Stimulated activated effector memory CD8-positive, alpha-beta T cell treated with anti-CD3 and anti-CD28 coated beads, Interleukin-12 subunit alpha, Interleukin-12 subunit beta, amount 100 ng/mL, for 72 hours (primary cell): ENCODE results near the gene NDUFS6.
"Not testable (repeated sequence)": the region's sequence is repeated elsewhere in the genome, so short reads cannot be mapped to it uniquely, and the experiment has no call there.

Experiments used
- ATAC-seq: fragments of 150-1000 bp; cut with Tn5 transposase; 2 replicates; pipeline ENCODE4 v1.10.0; 2021
- DNase-seq, 2 donors: peaks; one replicate each; pipeline ENCODE4 v3.0.0; 2021 to 2022; ENCODE audit warnings: low spot score in 2 of 2
- H3K27ac Mint-ChIP-seq: one replicate; pipeline ENCODE4 v1.8.0; 2022; ENCODE audit warnings: mild to moderate bottlenecking, mixed read lengths
- H3K36me3 Mint-ChIP-seq: one replicate; pipeline ENCODE4 v1.8.0; 2022; ENCODE audit warnings: mild to moderate bottlenecking, mixed read lengths
- H3K4me1 Mint-ChIP-seq: one replicate; pipeline ENCODE4 v1.8.0; 2022; ENCODE audit warnings: mixed read lengths
- H3K4me3 Mint-ChIP-seq: one replicate; pipeline ENCODE4 v1.8.0; 2022; ENCODE audit warnings: mild to moderate bottlenecking, mixed read lengths
- H3K9me3 Mint-ChIP-seq: one replicate; pipeline ENCODE4 v1.8.0; 2022; ENCODE audit warnings: mixed read lengths

The NDUFS6 gene

GRCh38 chr5:1808439-1808838 is 7.2 kb downstream of the NDUFS6 start:
- no peak for DNase-seq
- H3K27ac Mint-ChIP-seq = peak overlapping the region; percentile 34
- H3K36me3 Mint-ChIP-seq = peaks cover 99% of the 10 kb centered on the region

GRCh38 chr5:1809416-1810035 is 8.3 kb downstream of the NDUFS6 start:
- H3K9me3 Mint-ChIP-seq = no peaks in the 10 kb centered on the region
- peaks cover 24% of the 10 kb centered on the region for H3K4me1 Mint-ChIP-seq
- no peak for DNase-seq
- H3K36me3 Mint-ChIP-seq = peaks cover 99% of the 10 kb centered on the region
- no peak overlapping the region for H3K4me3 Mint-ChIP-seq
- ATAC-seq = no peak
- H3K27ac Mint-ChIP-seq = peak overlapping the region; percentile 34

More at GRCh38 chr5:1808439-1808838, 7.2 kb downstream of the NDUFS6 start:
- Mint-ChIP-seq H3K9me3 (no peaks in the 10 kb centered on the region), H3K4me3 (no peak overlapping the region), H3K4me1 (peaks cover 35% of the 10 kb centered on the region)
- no peak for ATAC-seq

GRCh38 chr5:1810581-1811101 is 9.4 kb downstream of the NDUFS6 start:
- Mint-ChIP-seq H3K9me3 (no peaks in the 10 kb centered on the region), H3K36me3 (peaks cover 99% of the 10 kb centered on the region), H3K4me1 (peaks cover 22% of the 10 kb centered on the region), H3K27ac (peak overlapping the region; percentile 17), H3K4me3 (no peak overlapping the region)
- ATAC-seq = no peak
- no peak for DNase-seq

- DNase-seq (no peak), ATAC-seq (no peak)
- Mint-ChIP-seq H3K4me1 (peaks cover 9% of the 10 kb centered on the region), H3K36me3 (peaks cover 100% of the 10 kb centered on the region), H3K4me3 (no peak overlapping the region), H3K9me3 (no peaks in the 10 kb centered on the region), H3K27ac (peak overlapping the region; percentile 75)
Observed at GRCh38 chr5:1814183-1815020, 13.2 kb downstream of the NDUFS6 start.

DNA sequence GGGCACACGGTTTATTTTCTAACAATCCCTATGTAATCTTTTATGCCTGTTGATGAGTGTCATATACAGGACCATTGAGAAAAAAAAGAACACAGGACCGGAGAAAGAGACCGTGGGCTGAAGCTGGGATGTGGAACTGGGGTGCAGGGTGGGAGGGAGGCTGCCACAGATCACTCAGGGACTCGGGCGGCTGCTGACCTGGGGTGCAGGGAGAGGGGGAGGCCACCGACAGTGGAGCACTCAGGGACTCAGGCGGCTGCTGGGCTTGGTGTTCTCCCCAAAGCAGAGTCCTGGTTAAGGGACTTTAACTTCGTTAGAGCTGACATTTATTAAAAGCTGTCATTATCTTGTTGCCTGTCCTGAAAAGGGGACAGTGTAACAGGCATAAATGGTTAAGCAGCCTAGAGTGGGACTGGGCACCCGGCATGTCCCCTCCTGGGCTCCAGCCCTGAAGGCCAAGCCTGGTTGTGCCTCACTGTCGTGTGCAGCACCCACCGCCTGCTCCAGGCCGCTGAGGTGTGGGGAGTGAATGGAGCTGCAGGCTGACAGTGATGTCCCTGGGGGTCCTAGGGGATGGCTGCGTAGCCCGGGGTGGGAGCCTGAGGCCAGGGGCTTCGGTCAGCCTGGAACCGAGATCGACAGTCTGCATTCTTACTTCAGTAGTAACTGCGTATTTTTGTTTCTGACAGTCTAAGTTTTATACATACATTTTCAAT is 14.0 kb downstream of the NDUFS6 start:
- Mint-ChIP-seq H3K4me3 (no peak overlapping the region), H3K9me3 (no peaks in the 10 kb centered on the region), H3K27ac (peak overlapping the region; percentile 75), H3K36me3 (peaks cover 100% of the 10 kb centered on the region), H3K4me1 (peaks cover 9% of the 10 kb centered on the region)
- ATAC-seq = no peak
- no peak for DNase-seq

GRCh38 chr5:1815881-1816292 is 14.7 kb downstream of the NDUFS6 start:
- Mint-ChIP-seq H3K9me3 (no peaks in the 10 kb centered on the region), H3K4me1 (peaks cover 9% of the 10 kb centered on the region), H3K27ac (peak overlapping the region; percentile 29), H3K36me3 (peaks cover 98% of the 10 kb centered on the region), H3K4me3 (no peak overlapping the region)
- ATAC-seq (no peak), DNase-seq (no peak)

- Mint-ChIP-seq H3K27ac (peak overlapping the region; percentile 29), H3K36me3 (peaks cover 94% of the 10 kb centered on the region)
- not testable (repeated sequence) for H3K9me3 Mint-ChIP-seq, DNase-seq, H3K4me1 Mint-ChIP-seq, ATAC-seq, H3K4me3 Mint-ChIP-seq
Observed at GRCh38 chr5:1816495-1817089, 15.4 kb downstream of the NDUFS6 start.

DNA sequence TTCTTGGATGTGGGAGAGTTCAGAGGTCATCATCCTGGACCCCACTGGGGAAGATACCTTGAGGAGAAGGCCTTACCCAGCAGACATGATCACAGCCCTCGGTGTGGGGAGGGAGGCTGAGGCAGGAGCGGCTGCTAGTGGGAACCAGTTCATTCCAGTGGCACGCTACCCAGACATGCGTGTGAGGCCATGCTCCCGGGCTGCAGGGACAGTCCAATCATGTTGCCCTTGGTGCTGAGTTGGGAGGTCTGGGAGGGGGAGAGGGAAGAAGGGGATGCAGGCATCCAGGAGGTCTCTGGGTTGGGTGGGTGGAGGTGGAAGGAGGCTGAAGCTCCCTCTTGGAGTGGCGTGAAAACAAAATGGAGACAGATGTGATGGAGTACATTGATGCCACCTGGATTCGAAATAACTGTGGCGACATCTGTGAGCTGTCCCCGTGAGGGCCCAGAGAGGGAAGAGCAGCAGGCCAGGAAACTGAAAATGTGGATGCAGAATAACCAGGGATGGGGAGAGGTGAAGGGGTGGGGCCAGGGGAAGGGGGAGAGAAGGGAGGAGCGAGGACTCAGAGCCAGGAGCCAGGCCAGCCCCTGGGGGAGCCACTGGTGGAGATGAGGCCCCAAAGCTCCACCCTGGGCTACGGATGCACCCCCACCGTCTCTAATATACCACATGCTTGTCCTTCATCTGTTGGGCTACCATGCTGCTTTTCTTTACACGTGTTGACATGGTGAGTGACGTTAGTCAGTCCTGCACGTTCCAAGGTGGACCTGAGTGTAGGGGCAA is 16.2 kb downstream of the NDUFS6 start:
- H3K4me1 Mint-ChIP-seq = peaks cover 9% of the 10 kb centered on the region
- no peaks in the 10 kb centered on the region for H3K9me3 Mint-ChIP-seq
- DNase-seq (no peak), ATAC-seq (no peak)
- H3K27ac Mint-ChIP-seq = peak overlapping the region; percentile 10
- H3K4me3 Mint-ChIP-seq = no peak overlapping the region
- H3K36me3 Mint-ChIP-seq = peaks cover 86% of the 10 kb centered on the region

- no peak for ATAC-seq
- H3K36me3 Mint-ChIP-seq = peaks cover 73% of the 10 kb centered on the region
Observed at GRCh38 chr5:1818784-1819183, 17.6 kb downstream of the NDUFS6 start.

DNA sequence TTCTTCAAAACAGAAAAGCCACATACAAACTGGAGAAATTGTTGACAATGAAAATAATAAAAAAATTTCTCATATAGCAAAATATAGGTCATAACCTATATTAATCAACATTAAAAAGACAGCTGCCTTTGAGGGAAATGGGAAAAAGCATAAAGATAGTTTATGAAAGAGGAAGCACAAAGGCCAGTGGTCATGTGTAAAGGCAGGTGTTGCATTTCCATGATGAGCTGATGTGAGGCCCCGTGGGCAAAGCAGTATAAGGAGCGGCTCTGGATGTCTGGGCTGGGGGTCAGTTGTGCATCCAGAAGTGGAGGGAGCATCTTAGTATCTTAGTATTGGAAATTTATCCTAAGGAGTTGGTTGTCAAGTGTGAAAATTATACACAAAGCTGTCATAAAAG is 18.3 kb downstream of the NDUFS6 start:
- H3K9me3 Mint-ChIP-seq = no peaks in the 10 kb centered on the region
- no peak overlapping the region for H3K4me3 Mint-ChIP-seq
- H3K36me3 Mint-ChIP-seq = peaks cover 72% of the 10 kb centered on the region
- ATAC-seq (no peak), DNase-seq (no peak)
- H3K27ac Mint-ChIP-seq = peak overlapping the region; percentile 58
- peaks cover 9% of the 10 kb centered on the region for H3K4me1 Mint-ChIP-seq

More at GRCh38 chr5:1818784-1819183, 17.6 kb downstream of the NDUFS6 start:
- peaks cover 9% of the 10 kb centered on the region for H3K4me1 Mint-ChIP-seq
- DNase-seq = no peak
- H3K9me3 Mint-ChIP-seq = no peaks in the 10 kb centered on the region
- peak overlapping the region; percentile 58 for H3K27ac Mint-ChIP-seq
- H3K4me3 Mint-ChIP-seq = no peak overlapping the region

- no peaks in the 10 kb centered on the region for H3K9me3 Mint-ChIP-seq
- no peak overlapping the region for H3K4me3 Mint-ChIP-seq
- ATAC-seq = no peak
- peaks cover 63% of the 10 kb centered on the region for H3K36me3 Mint-ChIP-seq
- peaks cover 9% of the 10 kb centered on the region for H3K4me1 Mint-ChIP-seq
- H3K27ac Mint-ChIP-seq = no peak overlapping the region
- DNase-seq = no peak
Observed at GRCh38 chr5:1820381-1820780, 19.2 kb downstream of the NDUFS6 start.

GRCh38 chr5:1820926-1821325 is 19.7 kb downstream of the NDUFS6 start:
- DNase-seq (no peak), ATAC-seq (no peak)
- Mint-ChIP-seq H3K4me3 (no peak overlapping the region), H3K27ac (no peak overlapping the region), H3K4me1 (peaks cover 9% of the 10 kb centered on the region), H3K36me3 (peaks cover 57% of the 10 kb centered on the region), H3K9me3 (no peaks in the 10 kb centered on the region)

DNA sequence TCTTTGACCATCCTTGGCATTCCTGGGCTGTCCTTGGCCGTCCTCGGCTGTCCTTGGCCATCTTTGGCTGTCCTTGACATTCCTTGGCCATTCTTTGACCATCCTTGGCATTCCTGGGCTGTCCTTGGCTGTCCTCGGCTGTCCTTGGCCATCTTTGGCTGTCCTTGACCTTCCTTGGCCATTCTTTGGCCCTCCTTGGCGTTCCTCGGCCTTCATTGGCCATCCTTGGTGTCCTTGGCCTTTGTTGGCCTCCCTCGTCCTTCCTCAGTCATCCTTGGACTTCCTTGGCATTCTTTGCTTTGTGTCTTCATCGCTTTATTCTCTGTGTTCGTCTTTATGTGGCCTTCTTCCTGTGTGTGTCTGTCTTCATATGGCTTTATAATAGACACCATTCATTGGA is 20.7 kb downstream of the NDUFS6 start:
- no peak for DNase-seq
- peaks cover 48% of the 10 kb centered on the region for H3K36me3 Mint-ChIP-seq

GRCh38 chr5:1823381-1824034 is 22.3 kb downstream of the NDUFS6 start:
- no peak for ATAC-seq
- peaks cover 31% of the 10 kb centered on the region for H3K36me3 Mint-ChIP-seq
- no peaks in the 10 kb centered on the region for H3K9me3 Mint-ChIP-seq
- H3K4me3 Mint-ChIP-seq = no peak overlapping the region
- no peak overlapping the region for H3K27ac Mint-ChIP-seq
- no peak for DNase-seq
- peaks cover 7% of the 10 kb centered on the region for H3K4me1 Mint-ChIP-seq

More for the DNA sequence above, 20.7 kb downstream of the NDUFS6 start:
- H3K4me1 Mint-ChIP-seq = peaks cover 9% of the 10 kb centered on the region
- no peak overlapping the region for H3K4me3 Mint-ChIP-seq
- H3K27ac Mint-ChIP-seq = no peak overlapping the region
- H3K9me3 Mint-ChIP-seq = no peaks in the 10 kb centered on the region
- ATAC-seq = no peak
